Measurements from ENCODE around the gene IL16.
A peak's percentile ranks its signal among the peaks of the same experiment; 100 is the strongest.

The IL16 gene

DNA sequence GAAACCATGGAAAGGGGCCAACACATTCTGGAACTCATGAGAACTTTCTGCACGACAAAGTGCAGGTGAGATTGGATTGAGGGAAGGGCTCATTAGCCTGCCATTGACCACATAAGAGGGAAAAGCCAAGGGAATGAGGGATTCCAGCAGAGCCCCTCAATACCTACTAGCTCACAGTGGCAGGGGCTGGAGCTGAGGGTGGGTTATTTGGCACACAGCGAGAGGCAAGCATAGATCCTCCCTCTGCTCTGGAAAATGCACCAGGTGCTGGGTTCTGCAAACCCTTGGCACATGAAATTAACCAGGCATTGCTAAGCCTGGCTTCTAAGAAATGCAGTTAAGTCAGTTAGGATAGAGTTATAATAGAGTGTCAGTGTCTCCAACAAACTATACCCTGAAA lies 60.8 kb downstream of the IL16 start:
- no peak for DNase-seq (ENCODE audit: low read depth)

GRCh38 chr15:81258455-81258854 lies 61.8 kb downstream of the IL16 start:
- no peak for DNase-seq (ENCODE audit: low read depth)

- DNase-seq (ENCODE audit: low read depth) = no peak
Observed at GRCh38 chr15:81259760-81260298, 63.1 kb downstream of the IL16 start.

DNA sequence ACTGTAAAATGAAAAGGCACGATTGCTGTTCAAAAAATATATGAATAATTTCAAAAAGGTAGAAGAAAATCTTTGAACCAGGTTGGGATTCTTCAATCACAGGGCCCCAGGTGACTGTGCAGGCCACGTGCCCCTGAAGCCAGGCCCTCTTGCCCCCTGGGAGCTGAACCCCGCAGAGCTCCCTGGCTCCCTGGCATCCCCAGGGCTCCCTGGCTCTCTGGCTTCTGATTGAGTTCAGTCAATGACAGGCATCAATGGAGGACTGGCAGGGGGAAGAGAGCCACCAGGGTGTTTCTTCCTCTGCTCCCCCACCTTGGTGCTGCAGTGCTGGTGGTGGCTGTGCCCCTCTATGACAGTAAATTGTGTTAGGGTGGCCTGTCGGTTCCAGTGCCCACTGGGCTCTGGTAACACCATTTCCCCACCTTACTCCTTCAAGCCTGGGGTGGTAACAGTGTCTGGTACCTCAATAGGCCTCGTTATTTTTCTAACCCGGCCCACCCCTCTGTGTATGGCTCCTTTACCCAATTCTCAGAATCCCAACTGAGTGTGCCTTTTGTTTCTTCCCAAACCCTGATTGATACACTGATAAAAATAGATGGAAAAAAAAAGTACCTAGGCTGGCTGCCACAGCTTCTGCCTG lies 64.6 kb downstream of the IL16 start:
- DNase-seq (ENCODE audit: low read depth) = no peak

- DNase-seq (ENCODE audit: low read depth) = no peak
Observed at GRCh38 chr15:81263477-81263876, 66.8 kb downstream of the IL16 start.

- DNase-seq (ENCODE audit: low read depth) = no peak
Observed at GRCh38 chr15:81264072-81264857, 67.6 kb downstream of the IL16 start.

- DNase-seq (ENCODE audit: low read depth) = no peak
Observed at GRCh38 chr15:81265256-81265943, 68.7 kb downstream of the IL16 start.

- peak; percentile 55 for DNase-seq (ENCODE audit: low read depth)
Observed at GRCh38 chr15:81265944-81266775, 69.5 kb downstream of the IL16 start.

DNA sequence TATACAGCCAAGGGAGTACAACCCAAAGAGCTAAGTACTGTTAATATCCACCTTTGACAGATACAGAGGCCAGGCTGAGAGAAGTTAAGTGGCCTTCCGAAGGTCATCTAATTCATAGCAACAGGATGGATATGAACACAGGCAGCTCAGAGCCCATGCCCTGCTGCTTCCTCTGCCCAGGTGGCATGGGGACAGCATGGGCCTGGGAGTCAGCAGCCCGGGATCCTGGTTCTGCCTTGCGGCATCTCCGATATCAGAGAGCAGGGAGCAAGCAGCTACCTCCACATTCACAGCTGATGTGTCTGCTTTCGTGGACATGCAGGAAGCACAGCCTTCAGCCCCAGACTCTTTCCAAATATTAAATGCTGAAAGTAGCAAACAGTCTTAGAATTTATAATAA lies 71.7 kb downstream of the IL16 start:
- DNase-seq (ENCODE audit: low read depth) = no peak

- no peak for DNase-seq (ENCODE audit: low read depth)
Observed at GRCh38 chr15:81268881-81269601, 72.4 kb downstream of the IL16 start.

DNA sequence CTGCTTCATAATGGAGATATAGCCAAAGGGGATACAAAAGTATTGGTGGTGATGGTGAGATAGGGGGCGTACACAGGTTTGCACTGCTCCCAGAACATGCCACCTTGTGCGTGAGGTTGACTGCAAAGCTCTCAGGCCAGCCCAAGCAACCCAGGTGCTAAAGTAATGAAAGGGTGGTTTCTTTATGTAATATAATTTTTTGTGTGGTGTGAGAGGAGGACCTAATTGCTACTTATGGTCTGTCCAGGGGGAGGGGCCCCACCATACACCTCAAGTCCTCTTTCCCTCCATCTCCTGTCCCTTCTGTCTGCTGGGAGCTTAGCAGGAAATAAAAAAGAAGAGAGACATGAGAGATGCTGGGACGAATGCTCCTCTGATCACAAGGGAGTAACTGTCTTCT lies 73.5 kb downstream of the IL16 start:
- no peak for DNase-seq (ENCODE audit: low read depth)

DNA sequence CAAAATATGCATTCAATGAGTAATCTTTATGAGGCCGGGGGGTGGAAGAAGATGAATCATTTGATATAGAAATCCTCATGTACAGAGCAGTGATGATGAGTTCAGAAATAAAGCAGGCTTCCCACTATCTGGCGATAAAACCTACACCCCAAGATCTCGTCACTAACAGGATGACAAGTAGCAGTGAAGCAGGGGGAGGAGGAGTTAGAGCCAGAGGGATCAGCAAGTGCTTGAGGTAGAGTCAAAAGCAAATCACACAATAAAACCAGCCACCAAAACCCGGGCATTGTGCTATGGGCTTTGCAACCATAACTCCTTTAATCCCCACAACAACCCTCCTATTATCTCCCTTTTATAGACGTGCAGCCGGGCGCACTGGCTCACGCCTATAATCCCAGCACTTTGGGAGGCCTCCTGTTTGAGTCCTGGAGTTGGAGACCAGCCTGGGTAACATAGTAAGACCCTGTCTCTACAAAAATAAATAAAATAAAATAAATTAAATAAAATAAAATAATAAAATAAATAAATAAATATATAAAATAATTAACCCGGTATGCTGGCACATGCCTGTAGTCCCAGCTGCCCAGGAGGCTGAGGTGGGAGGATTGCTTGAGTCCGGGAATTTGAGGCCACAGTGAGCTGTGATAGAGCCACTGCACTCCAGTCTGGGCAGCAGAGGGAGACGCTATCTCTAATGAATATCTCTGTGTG lies 74.3 kb downstream of the IL16 start:
- DNase-seq (ENCODE audit: low read depth) = no peak

DNA sequence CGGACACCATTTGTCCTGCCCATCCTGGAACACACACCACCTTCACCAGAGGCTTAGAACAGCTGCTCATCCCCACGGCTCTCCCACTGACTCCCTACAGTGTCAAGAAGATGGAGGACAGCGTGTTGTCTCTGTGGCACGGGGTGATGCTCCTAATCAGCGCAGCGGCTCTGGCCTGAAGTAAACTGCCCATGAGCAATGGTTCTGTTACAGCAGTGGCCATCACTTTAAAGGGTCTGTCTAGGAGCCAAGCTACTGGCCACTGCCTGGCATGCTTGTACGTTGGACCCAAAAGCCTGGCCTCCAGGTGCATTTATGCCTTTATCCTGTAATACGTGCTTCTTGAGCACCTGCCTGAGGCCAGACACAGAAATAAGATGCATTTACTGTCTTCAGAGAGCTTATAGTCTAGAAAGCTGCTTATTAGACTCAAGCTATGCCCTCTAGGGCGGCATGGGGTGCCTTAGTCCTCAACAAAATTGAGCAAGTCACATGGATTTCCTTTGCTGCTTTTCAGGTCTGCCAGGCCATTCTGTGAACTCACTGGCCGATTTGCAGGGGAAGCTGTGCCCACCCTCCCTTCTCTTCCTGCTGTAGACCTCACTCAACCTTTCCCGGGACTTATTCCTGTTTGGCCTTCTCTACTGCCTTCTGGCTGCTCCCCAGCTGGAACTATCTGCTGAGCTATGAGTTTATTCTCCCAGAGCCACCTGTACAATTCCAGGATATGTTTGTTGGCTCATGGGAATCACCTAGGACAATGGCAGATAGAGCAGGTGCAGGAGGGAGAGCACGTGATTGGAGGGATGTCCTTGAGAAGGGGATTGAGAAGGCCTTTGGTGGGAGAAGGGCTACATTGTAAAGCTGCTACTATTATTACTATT lies 75.3 kb downstream of the IL16 start:
- DNase-seq (ENCODE audit: low read depth) = no peak

GRCh38 chr15:81273200-81273599 lies 76.5 kb downstream of the IL16 start:
- DNase-seq (ENCODE audit: low read depth) = no peak

DNA sequence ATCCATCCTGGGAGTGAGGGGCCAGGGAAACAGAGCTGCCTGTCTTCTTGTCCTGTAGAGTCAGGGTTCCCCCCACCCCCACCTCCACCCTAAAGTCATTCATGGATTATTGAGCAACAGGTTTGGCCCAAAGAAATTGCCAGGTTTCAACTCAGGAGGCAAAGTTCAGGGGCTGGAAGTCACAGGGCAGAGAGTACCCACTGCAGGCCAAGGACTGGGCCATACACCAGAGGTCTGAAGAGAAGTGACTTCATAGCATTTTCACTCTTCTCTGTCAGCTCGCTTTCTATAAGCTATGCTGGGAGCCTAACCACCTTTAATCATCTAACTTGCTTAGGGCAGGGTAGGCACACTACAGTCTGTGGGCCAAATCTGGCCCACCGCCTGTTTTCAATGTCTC lies 77.2 kb downstream of the IL16 start:
- DNase-seq (ENCODE audit: low read depth) = no peak

GRCh38 chr15:81274255-81274654 lies 77.6 kb downstream of the IL16 start:
- no peak for DNase-seq (ENCODE audit: low read depth)

GRCh38 chr15:81274931-81275707 lies 78.4 kb downstream of the IL16 start:
- DNase-seq (ENCODE audit: low read depth) = peak; percentile 61

GRCh38 chr15:81275711-81276392 lies 79.2 kb downstream of the IL16 start:
- no peak for DNase-seq (ENCODE audit: low read depth)

Data from GM04504 (cell line).